Body of pancreas (tissue), 4 donors: ENCODE measurements around the gene KLRK1. TPM values are rescaled to one million over a fixed set of nuclear protein-coding genes. Genes with fewer than 3 reads are reported as not detected.
"Not testable (repeated sequence)": the region's sequence is repeated elsewhere in the genome, so short reads cannot be mapped to it uniquely, and the experiment has no call there.

Experiments used
- ATAC-seq: fragments of 150-250 bp; one replicate; pipeline ENCODE4 v1.9.1; 2016
- DNase-seq, 4 donors: peaks; one replicate each; pipeline ENCODE4 v3.0.0-alpha.2; 2019
- H3K27ac ChIP-seq, 4 donors: fragments of 200-600 bp; sonication (generic); 1 replicate in 3 of 4; 2 replicates in 1 of 4; pipeline versions ENCODE4 v1.5.1 to v1.6.1; 2016 to 2019; ENCODE audit warnings: mild to moderate bottlenecking in 1 of 4, mixed read lengths in 1 of 4, moderate library complexity in 1 of 4
- H3K27me3 ChIP-seq, 2 donors: fragments of 200-600 bp; sonication (generic); one replicate each; pipeline ENCODE4 v1.6.0; 2016; ENCODE audit warnings: mild to moderate bottlenecking in 1 of 2
- H3K36me3 ChIP-seq, 2 donors: fragments of 200-600 bp; sonication (generic); replicated peaks in 1 of 2; 2 replicates each; pipeline ENCODE4 v1.5.1; 2016; ENCODE audit warnings: low read depth in 2 of 2; ENCODE audit not compliant: insufficient read depth in 1 of 2
- H3K4me1 ChIP-seq: fragments of 200-600 bp; sonication (generic); one replicate; pipeline ENCODE4 v1.6.0; 2016
- H3K4me3 ChIP-seq, 2 donors: fragments of 200-600 bp; sonication (generic); 1 replicate in 1 of 2; 2 replicates in 1 of 2; pipeline ENCODE4 v1.5.1; 2016 to 2019
- H3K9me3 ChIP-seq, 3 donors: fragments of 200-600 bp; sonication (generic); 1 replicate in 2 of 3; 2 replicates in 1 of 3; pipeline ENCODE4 v1.5.1; 2016
- POLR2A ChIP-seq, 3 donors: fragments of 450-650 bp; IDR thresholded peaks; one replicate each; pipeline ENCODE4 v1.6.1; 2016; ENCODE audit warnings: antibody characterized with exemption in 3 of 3, mild to moderate bottlenecking in 2 of 3
- WGBS, 2 donors: methylation state at CpG; one replicate each; pipeline ENCODE4 v1.1.5; 2017; 5-methylcytosine and 5-hydroxymethylcytosine counted together
- intact Hi-C: fragments of 100-400 bp; cut with DNase I; formaldehyde crosslinking; loops from one replicate; pipeline ENCODE4 v1.15.1; 2023
- total RNA-seq, 2 donors: library from RNA; depleted of rRNA; stranded (reverse); fragments of >200 nt; gene quantifications; one replicate each; pipeline ENCODE4 v1.1.0, GENCODE V29; 2016
- TF ChIP-seq, protein P1 (sequence below), 7 experiments: fragments of 450-650 bp in 4 of 7; fragments of 200-600 bp in 3 of 7; sonication (generic) in 3 of 7; IDR thresholded peaks; one replicate each; pipeline ENCODE4 v1.5.1; 2016 to 2019; ENCODE audit warnings: antibody characterized with exemption in 7 of 7

KLRK1 gene
- total RNA-seq = 1 to 10 TPM in 1 of 2 donors, not detected in 1; 1.3 TPM

DNA sequence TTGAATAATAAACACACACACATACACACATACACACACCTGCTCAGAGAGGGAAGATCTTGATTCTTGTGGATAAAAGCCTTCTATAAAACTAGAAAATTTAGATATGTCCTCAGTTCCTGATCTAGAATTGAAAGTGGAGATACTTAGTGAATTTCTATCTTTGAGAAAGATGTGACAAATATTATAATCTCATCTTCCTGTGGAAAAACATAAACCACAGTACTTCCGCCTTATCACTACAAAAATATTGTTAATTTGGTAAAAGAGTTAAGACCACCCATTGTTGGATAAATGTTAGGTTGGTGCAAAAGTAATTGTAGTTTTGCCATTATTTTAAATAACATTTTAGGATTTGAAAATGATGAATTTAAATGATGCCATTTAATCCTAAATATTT is at the start of gene KLRK1:
Gene KLRK1, minus strand, starts transcription at position 138 of the 400 bp plus-strand sequence. CDS start 1,231 bp downstream, outside the sequence.
- no peaks in the 10 kb centered on the region for H3K4me1 ChIP-seq
- ATAC-seq (no peak), DNase-seq (no peak)
- H3K27ac ChIP-seq = no peak within 1 kb of the TSS
- H3K4me3 ChIP-seq = no peak within 1 kb of the TSS
- no peaks in the 10 kb centered on the region for H3K27me3 ChIP-seq
- intact Hi-C loops = no loop called here
- H3K36me3 ChIP-seq = no peaks in the 10 kb centered on the region
- 78 to 84% methylated on average over 1 of the region's 1 CpG for WGBS, 2 donors
- no peaks in the 10 kb centered on the region for H3K9me3 ChIP-seq
- no peak for TF ChIP-seq POLR2A (IDR thresholded peaks at IDR 0.05)
- TF ChIP-seq, protein P1, sequence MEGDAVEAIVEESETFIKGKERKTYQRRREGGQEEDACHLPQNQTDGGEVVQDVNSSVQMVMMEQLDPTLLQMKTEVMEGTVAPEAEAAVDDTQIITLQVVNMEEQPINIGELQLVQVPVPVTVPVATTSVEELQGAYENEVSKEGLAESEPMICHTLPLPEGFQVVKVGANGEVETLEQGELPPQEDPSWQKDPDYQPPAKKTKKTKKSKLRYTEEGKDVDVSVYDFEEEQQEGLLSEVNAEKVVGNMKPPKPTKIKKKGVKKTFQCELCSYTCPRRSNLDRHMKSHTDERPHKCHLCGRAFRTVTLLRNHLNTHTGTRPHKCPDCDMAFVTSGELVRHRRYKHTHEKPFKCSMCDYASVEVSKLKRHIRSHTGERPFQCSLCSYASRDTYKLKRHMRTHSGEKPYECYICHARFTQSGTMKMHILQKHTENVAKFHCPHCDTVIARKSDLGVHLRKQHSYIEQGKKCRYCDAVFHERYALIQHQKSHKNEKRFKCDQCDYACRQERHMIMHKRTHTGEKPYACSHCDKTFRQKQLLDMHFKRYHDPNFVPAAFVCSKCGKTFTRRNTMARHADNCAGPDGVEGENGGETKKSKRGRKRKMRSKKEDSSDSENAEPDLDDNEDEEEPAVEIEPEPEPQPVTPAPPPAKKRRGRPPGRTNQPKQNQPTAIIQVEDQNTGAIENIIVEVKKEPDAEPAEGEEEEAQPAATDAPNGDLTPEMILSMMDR (IDR thresholded peaks at IDR 0.05) = no peak

DNA sequence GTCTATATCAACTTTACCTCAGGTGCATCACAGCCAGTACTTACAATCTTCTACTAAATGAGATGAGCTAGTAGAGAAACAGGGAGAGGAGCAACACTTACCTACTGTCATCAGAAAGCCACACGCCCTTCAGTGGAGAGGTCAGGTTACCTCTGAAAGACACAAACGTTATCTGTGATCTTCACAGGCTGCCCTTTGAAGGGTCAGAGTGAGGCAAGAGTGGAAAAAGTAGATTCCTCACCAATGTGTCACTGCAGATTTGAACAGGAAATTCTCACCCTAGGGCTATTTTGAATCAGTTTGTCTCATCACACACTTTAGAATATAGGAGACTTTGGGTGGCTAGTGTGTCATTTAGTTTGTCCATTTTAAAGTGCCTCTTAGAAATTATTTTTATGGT is 47.8 kb upstream of the KLRK1 start:
- DNase-seq, H3K9me3 ChIP-seq, H3K27ac ChIP-seq, intact Hi-C loops, ATAC-seq, H3K36me3 ChIP-seq, H3K27me3 ChIP-seq, H3K4me1 ChIP-seq, H3K4me3 ChIP-seq: not testable (repeated sequence)
- 38% methylated on average over 2 of the region's 2 CpGs; no CpG with 5 or more reads in 1 of the 2 donors for WGBS, 2 donors

DNA sequence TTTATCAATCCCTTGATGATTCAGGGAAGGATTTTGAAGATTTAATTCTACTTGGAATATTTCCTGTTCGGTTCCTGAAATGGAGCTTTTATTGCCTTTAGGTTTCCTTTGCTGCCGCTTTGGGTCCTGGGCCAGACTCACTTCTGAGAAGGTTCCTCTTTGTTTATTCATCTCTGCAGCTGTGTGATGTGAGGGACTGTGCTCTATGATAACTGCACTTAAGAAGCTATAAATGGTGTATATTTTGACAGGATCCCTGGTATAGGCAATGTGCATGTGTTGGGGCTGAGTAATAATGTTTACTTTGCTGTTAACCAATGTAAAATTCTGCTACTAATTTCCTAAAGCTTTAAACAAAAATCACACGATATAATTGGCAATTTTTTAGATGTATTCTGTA is 46.0 kb upstream of the KLRK1 start, which contains the start of gene KLRC2:
Gene KLRC2, minus strand, starts transcription at position 195 of the 400 bp plus-strand sequence. Its CDS starts 24 bp downstream, at position 171.
- ATAC-seq, H3K4me3 ChIP-seq, H3K27me3 ChIP-seq, H3K9me3 ChIP-seq, DNase-seq, H3K36me3 ChIP-seq, H3K27ac ChIP-seq, H3K4me1 ChIP-seq, intact Hi-C loops: not testable (repeated sequence)
- 25 to 38% methylated on average over 3 of the region's 3 CpGs for WGBS, 2 donors

DNA sequence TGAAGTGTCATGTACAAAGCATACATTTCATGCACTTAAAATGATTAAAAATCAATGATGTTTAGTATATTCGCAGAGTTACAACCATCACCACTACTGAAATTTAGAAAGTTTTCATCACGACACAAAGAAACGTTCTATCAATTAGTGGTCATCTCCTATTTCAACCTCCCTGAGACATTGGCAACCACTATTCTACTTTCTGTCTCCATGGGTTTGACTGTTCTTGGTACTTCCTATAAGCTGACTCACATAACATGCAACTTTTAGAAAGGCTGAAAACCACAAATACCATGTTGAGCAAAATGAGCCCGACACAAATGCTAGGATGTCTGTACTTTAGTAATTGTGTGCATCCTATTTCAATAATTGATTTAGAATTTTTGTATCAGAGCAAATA is 40.8 kb upstream of the KLRK1 start:
- H3K36me3 ChIP-seq, H3K27ac ChIP-seq, DNase-seq, intact Hi-C loops, H3K9me3 ChIP-seq, H3K4me1 ChIP-seq, ATAC-seq, H3K27me3 ChIP-seq, H3K4me3 ChIP-seq: not testable (repeated sequence)
- WGBS, 2 donors = 72 to 79% methylated on average over 4 of the region's 4 CpGs

DNA sequence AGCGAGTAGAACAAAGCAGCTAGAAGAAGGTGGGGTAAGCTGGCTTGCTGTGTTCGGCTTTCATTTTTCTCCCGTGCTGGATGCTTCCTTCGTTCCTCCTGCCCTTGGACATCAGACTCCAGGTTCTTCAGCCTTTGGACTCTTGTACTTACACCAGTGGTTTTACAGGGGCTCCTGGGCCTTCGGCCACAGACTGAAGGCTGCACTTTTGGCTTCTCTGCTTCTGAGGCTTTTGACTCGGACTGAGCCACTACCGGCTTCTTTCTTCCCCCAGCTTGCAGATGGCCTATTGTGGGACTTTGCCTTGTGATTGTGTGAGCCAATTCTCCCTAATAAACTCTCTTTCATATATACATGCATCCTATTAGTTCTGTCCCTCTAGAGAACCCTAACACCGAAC is 36.1 kb upstream of the KLRK1 start:
- DNase-seq, H3K27me3 ChIP-seq, ATAC-seq: not testable (repeated sequence)

DNA sequence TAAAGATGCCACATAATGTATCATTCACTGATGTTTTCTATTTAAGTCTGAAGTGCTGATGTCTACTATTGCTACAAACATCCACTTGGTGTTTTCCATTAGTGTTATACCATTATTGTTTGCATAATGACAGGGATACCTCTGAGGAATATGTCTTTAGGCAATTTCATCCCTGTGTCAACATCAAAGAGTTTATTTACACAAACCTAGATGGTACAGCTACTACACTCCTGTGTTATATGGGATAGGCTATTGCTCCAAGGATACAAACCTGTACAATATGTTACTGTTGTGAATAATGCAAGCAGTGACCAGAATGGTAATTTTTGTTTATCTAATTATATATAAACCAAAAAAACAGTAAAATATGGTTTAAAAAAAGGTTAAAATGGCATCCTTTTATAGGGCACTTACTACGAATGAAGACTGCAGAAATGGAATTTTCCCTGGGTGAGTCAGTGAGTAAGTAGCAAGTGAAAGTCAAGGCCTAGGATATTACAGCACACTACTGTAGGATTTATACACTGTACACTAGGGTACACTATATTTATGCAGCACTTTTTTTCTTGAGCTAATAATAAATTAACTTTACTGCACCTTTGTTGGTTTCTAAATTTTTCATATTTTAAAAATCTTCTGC is 34.5 kb upstream of the KLRK1 start:
- H3K36me3 ChIP-seq, H3K4me1 ChIP-seq, ATAC-seq, H3K9me3 ChIP-seq, H3K27ac ChIP-seq, H3K27me3 ChIP-seq, H3K4me3 ChIP-seq, DNase-seq, intact Hi-C loops: not testable (repeated sequence)
- whole genome bisulfite sequencing, 2 donors = 67 to 100% methylated on average over 1 of the region's 1 CpG

More for the DNA sequence above, 36.1 kb upstream of the KLRK1 start:
- H3K4me1 ChIP-seq, H3K4me3 ChIP-seq, H3K27ac ChIP-seq, H3K36me3 ChIP-seq, H3K9me3 ChIP-seq, intact Hi-C loops: not testable (repeated sequence)
- 82 to 90% methylated on average over 5 to 7 of the region's 8 CpGs for WGBS, 2 donors

DNA sequence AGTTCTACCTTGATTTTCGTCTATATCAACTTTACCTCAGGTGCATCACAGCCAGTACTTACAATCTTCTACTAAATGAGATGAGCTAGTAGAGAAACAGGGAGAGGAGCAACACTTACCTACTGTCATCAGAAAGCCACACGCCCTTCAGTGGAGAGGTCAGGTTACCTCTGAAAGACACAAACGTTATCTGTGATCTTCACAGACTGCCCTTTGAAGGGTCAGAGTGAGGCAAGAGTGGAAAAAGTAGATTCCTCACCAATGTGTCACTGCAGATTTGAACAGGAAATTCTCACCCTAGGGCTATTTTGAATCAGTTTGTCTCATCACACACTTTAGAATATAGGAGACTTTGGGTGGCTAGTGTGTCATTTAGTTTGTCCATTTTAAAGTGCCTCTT is 32.3 kb upstream of the KLRK1 start:
- ATAC-seq, H3K9me3 ChIP-seq, H3K4me3 ChIP-seq, H3K36me3 ChIP-seq, H3K4me1 ChIP-seq, intact Hi-C loops, DNase-seq, H3K27ac ChIP-seq, H3K27me3 ChIP-seq: not testable (repeated sequence)
- 0% methylated on average over 1 of the region's 3 CpGs; no CpG with 5 or more reads in 1 of the 2 donors for WGBS, 2 donors

DNA sequence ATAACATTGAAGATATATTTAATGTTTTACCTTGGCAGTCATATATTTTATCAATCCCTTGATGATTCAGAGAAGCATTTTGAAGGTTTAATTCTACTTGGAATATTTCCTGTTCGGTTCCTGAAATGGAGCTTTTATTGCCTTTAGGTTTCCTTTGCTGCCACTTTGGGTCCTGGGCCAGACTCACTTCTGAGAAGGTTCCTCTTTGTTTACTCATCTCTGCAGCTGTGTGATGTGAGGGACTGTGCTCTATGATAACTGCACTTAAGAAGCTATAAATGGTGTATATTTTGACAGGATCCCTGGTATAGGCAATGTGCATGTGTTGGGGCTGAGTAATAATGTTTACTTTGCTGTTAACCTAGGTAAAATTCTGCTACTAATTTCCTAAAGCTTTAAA is 30.5 kb upstream of the KLRK1 start, which contains the start of gene KLRC3:
Gene KLRC3, minus strand, starts transcription at position 262 of the 400 bp plus-strand sequence. Its CDS starts 45 bp downstream, at position 217.
- H3K9me3 ChIP-seq, H3K4me3 ChIP-seq, H3K27me3 ChIP-seq, H3K27ac ChIP-seq, ATAC-seq, DNase-seq, H3K4me1 ChIP-seq, H3K36me3 ChIP-seq, intact Hi-C loops: not testable (repeated sequence)
- 44 to 64% methylated on average over 1 of the region's 1 CpG for WGBS, 2 donors
